Activated CD4-positive, alpha-beta T cell treated with anti-CD3 and anti-CD28 coated beads, Interleukin-2, Interleukin-4, amounts not matched to agents 100 ng/mL and 50 ng/mL, durations not matched to agents 16 hours and 8 hours (primary cell): ENCODE results near the gene CACNA1D.

ENCODE experiments used
- DNase-seq: peaks from one replicate; pipeline ENCODE4 v3.0.0-alpha.2; 2020; ENCODE audit warnings: low spot score

Gene CACNA1D

DNA sequence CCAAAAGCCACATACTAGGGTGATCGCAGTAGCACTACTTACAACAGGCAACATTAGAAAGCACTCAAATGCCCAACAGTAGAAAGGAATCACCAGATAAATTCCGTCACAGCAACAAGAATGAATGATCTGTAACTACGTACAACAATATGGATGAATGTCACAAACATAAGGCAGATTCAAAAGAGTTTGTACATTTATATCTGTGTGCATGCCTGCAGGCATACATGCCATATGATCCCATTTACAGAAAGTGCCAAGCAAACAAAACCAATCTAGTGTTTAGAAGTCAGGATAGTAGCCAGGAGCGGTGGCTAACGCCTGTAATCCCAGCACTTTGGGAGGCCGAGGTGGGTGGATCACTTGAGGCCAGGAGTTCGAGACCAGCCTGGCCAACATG is 355.5 kb downstream of the CACNA1D start:
- DNase-seq: no peak

DNA sequence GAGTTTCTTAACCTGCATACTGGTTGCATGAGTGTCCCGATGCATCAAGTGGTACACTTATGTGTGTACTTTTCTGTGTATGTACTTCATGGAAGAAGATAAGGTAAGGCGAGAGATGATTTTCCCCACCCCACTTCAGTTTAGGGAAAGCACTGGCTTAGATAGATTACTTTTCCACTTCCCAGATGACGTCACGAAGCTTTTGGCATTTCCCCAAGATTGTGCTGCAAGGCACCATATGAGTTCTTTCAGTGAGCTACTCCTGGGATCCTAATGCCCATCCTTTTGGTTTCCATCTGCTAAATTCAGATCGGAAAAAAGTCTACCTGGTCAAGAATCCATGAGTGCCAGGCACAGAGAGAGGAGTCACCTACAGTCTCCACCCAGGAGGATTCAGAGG is 356.5 kb downstream of the CACNA1D start:
- DNase-seq: no peak

DNA sequence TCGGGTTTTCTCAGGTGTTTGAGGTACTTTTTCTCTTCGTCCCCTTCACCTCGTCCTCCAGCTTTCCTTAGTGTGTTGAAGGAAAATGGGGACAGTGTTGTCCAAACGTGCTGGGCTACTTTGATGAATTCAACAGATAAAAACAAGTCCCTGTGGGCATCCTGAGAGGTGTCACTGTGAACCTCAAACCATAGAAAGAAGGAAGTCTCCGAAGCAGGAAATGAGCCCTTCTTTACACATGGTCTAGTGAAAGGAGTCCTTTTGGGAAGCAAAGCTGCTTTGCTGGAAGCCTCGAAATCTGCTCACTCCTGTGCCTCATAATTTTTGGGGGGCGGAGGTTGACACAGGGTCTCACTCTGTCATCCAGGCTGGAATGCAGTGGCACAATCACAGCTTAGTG is 362.6 kb downstream of the CACNA1D start:
- no peak for DNase-seq

DNA sequence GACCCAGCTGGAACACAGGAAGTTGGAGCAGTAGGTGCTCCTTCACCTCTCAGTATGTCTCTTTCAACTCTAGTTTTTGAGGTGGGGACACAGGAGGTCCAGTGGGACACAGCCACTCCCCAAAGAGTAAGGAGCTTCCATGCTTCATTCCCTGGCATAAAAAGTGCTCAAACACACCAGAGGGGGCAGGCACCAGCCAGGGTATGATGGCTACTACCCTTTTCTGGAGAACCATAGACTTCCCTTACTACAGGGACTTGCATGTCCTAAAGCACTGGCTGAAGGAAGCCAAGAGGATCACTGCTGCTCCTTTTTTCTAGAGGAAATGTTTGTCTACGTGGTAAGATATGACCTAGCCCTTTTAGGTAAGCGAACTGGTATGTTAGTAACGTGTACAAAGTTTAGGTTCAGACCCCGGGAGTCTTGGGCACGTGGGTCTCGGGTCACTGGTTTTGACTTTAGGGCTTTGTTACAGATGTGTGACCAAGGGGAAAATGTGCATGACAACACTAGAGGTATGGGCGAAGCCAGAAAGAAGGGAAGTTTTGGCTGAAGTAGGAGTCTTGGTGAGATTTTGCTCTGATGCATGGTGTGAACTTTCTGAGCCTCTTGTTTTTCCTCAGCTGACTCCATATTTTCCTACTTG is 363.8 kb downstream of the CACNA1D start:
- no peak for DNase-seq

- no peak for DNase-seq
Observed at GRCh38 chr3:53859178-53859577, 364.8 kb downstream of the CACNA1D start.

GRCh38 chr3:53860196-53860595 is 365.8 kb downstream of the CACNA1D start:
- no peak for DNase-seq

- no peak for DNase-seq
Observed at GRCh38 chr3:53862241-53862640, 367.8 kb downstream of the CACNA1D start.

GRCh38 chr3:53863145-53863544 is 368.7 kb downstream of the CACNA1D start:
- DNase-seq: no peak
